ENCODE results near the gene APRT. TPM values are rescaled to one million over a fixed set of nuclear protein-coding genes. Genes with fewer than 3 reads are reported as not detected.

APRT gene
- total and polyA plus RNA-seq, 9 of the 15 experiments (the other 6 are each of a cell fraction or from before 2014, with no cell fraction given), result 41.7 to 409 (median 146) TPM

GRCh38 chr16:88770461-88771293, 41.1 kb downstream of the APRT start (continued):
- TF ChIP-seq ARID3A (IDR thresholded peaks at IDR 0.05; ENCODE audit: borderline replicate concordance, low read depth, low read length), result no peak
- no peak for TF ChIP-seq BRCA1 (IDR thresholded peaks at IDR 0.05)
- 0 out of 2 replicates have a peak, but pooled peaks have one; percentile 64 for TF ChIP-seq BRCA1 (CRISPR knock-in tag; IDR thresholded peaks at IDR 0.05)
- no peak for TF ChIP-seq KAT8 (IDR thresholded peaks at IDR 0.05; ENCODE audit: low read depth)
- no peak for TF ChIP-seq TCF15 (CRISPR knock-in tag; IDR thresholded peaks at IDR 0.05)
- peak; percentile 57; the same call in 1 of the 2 replicates for TF ChIP-seq NR1H2 (CRISPR knock-in tag; IDR thresholded peaks at IDR 0.05)
- TF ChIP-seq MAX (CRISPR knock-in tag; IDR thresholded peaks at IDR 0.05), result peak; percentile 83
- peak; percentile 21 to 37 for TF ChIP-seq RAD21 (CRISPR knock-in tag; conservative IDR thresholded peaks at IDR 0.05 in 1 of 2, IDR thresholded peaks at IDR 0.05 in 1 of 2)
- TF ChIP-seq RNF2 (IDR thresholded peaks at IDR 0.05), result peak; percentile 87
- TF ChIP-seq PKNOX1 (IDR thresholded peaks at IDR 0.05), result peak; percentile 94
- TF ChIP-seq PPARD (CRISPR knock-in tag; IDR thresholded peaks at IDR 0.05), result no peak
- TF ChIP-seq HDAC1 (IDR thresholded peaks at IDR 0.05), result peak in 1 of 2 experiments; percentile 69; a peak in 2 of 4 replicates
- no peak for TF ChIP-seq MXD1 (CRISPR knock-in tag; IDR thresholded peaks at IDR 0.05; ENCODE audit: borderline replicate concordance, poor library complexity, severe bottlenecking)
- no peak for TF ChIP-seq MYBL2 (IDR thresholded peaks at IDR 0.05; ENCODE audit: low read depth)
- TF ChIP-seq MYBL2 (CRISPR knock-in tag; IDR thresholded peaks at IDR 0.05; ENCODE audit: borderline replicate concordance), result no peak
- TF ChIP-seq E2F4 (CRISPR knock-in tag; IDR thresholded peaks at IDR 0.05; ENCODE audit: low read depth), result no peak
- 0 out of 2 replicates have a peak, but pooled peaks have one; percentile 44 for TF ChIP-seq ELF1 (tag; IDR thresholded peaks at IDR 0.05)
- TF ChIP-seq ZBED1 (IDR thresholded peaks at IDR 0.05), result no peak
- no peak for TF ChIP-seq ZFP1 (CRISPR knock-in tag; IDR thresholded peaks at IDR 0.05)
- no peak for TF ChIP-seq ZNF764 (CRISPR knock-in tag; IDR thresholded peaks at IDR 0.05; ENCODE audit: low read depth)
- TF ChIP-seq NFYB (IDR thresholded peaks at IDR 0.05; ENCODE audit: extremely low read depth, insufficient read length), result no peak
